Measurements from ENCODE around the gene CDCA5. TPM values are rescaled to one million over a fixed set of nuclear protein-coding genes. Genes with fewer than 3 reads are reported as not detected.

Gene CDCA5
- total and polyA plus RNA-seq, 2 experiments from 2014 or later = 6.4 to 7.9 TPM

GRCh38 chr11:65066805-65067291, 17.0 kb downstream of the CDCA5 start:
- TF ChIP-seq EZH2 (IDR thresholded peaks at IDR 0.05; ENCODE audit: borderline replicate concordance) (no peak), CTCF (IDR thresholded peaks at IDR 0.05; ENCODE audit: poor library complexity) (no peak)
- Histone ChIP-seq H3K4me1 (ENCODE audit: insufficient read depth) (no peaks in the 10 kb centered on the region), H3K9me3 (ENCODE audit: low read depth) (no peaks in the 10 kb centered on the region), H3K36me3 (replicated peaks; ENCODE audit: insufficient read depth, low read depth) (no peaks in the 10 kb centered on the region), H4K20me1 (ENCODE audit: insufficient read depth, poor library complexity, severe bottlenecking) (no peaks in the 10 kb centered on the region), H3K79me2 (no peaks in the 10 kb centered on the region), H2AFZ (no peak overlapping the region), H3K9me2 (replicated peaks; ENCODE audit: insufficient read depth) (no peaks in the 10 kb centered on the region), H3K27ac (no peak overlapping the region), H3K27me3 (no peaks in the 10 kb centered on the region), H3K4me3 (no peak overlapping the region), H3K4me2 (no peak overlapping the region)
- 65% methylated on average over 4 of the region's 4 CpGs for WGBS (ENCODE audit: low lambda C conversion rate, missing lambda C conversion rate)
- DNase-seq (ENCODE audit: low spot score) = no peak

GRCh38 chr11:65066315-65066714, 17.5 kb downstream of the CDCA5 start:
- Histone ChIP-seq H3K36me3 (replicated peaks; ENCODE audit: insufficient read depth, low read depth) (no peaks in the 10 kb centered on the region), H3K9me2 (replicated peaks; ENCODE audit: insufficient read depth) (no peaks in the 10 kb centered on the region), H3K27me3 (no peaks in the 10 kb centered on the region), H3K27ac (no peak overlapping the region), H3K79me2 (no peaks in the 10 kb centered on the region), H3K4me3 (no peak overlapping the region), H2AFZ (no peak overlapping the region), H4K20me1 (ENCODE audit: insufficient read depth, poor library complexity, severe bottlenecking) (no peaks in the 10 kb centered on the region), H3K4me2 (no peak overlapping the region), H3K9me3 (ENCODE audit: low read depth) (no peaks in the 10 kb centered on the region), H3K4me1 (ENCODE audit: insufficient read depth) (no peaks in the 10 kb centered on the region)
- WGBS (ENCODE audit: low lambda C conversion rate, missing lambda C conversion rate) = 73% methylated on average over 11 of the region's 11 CpGs
- DNase-seq (ENCODE audit: low spot score) = no peak
- TF ChIP-seq EZH2 (IDR thresholded peaks at IDR 0.05; ENCODE audit: borderline replicate concordance) (no peak), CTCF (IDR thresholded peaks at IDR 0.05; ENCODE audit: poor library complexity) (no peak), EZH2phosphoT487 (IDR thresholded peaks at IDR 0.05; ENCODE audit: low read depth, severe bottlenecking, unreplicated experiment) (no peak)

- H3K4me2 ChIP-seq = no peak overlapping the region
- no peak overlapping the region for H3K4me3 ChIP-seq
- 44% methylated on average over 5 of the region's 7 CpGs for WGBS (ENCODE audit: low lambda C conversion rate, missing lambda C conversion rate)
- TF ChIP-seq EZH2phosphoT487 (IDR thresholded peaks at IDR 0.05; ENCODE audit: low read depth, severe bottlenecking, unreplicated experiment) (no peak), EZH2 (IDR thresholded peaks at IDR 0.05; ENCODE audit: borderline replicate concordance) (no peak), CTCF (IDR thresholded peaks at IDR 0.05; ENCODE audit: poor library complexity) (no peak)
- no peak overlapping the region for H3K27ac ChIP-seq
- H3K9me3 ChIP-seq (ENCODE audit: low read depth) = no peaks in the 10 kb centered on the region
- H3K9me2 ChIP-seq (replicated peaks; ENCODE audit: insufficient read depth) = no peaks in the 10 kb centered on the region
- no peaks in the 10 kb centered on the region for H4K20me1 ChIP-seq (ENCODE audit: insufficient read depth, poor library complexity, severe bottlenecking)
- DNase-seq (ENCODE audit: low spot score) = no peak
- H3K27me3 ChIP-seq = no peaks in the 10 kb centered on the region
- no peaks in the 10 kb centered on the region for H3K79me2 ChIP-seq
- H2AFZ ChIP-seq = no peak overlapping the region
- H3K4me1 ChIP-seq (ENCODE audit: insufficient read depth) = no peaks in the 10 kb centered on the region
- no peaks in the 10 kb centered on the region for H3K36me3 ChIP-seq (replicated peaks; ENCODE audit: insufficient read depth, low read depth)
These were observed 18.0 kb downstream of the CDCA5 start for GRCh38 chr11:65065851-65066250.

DNA sequence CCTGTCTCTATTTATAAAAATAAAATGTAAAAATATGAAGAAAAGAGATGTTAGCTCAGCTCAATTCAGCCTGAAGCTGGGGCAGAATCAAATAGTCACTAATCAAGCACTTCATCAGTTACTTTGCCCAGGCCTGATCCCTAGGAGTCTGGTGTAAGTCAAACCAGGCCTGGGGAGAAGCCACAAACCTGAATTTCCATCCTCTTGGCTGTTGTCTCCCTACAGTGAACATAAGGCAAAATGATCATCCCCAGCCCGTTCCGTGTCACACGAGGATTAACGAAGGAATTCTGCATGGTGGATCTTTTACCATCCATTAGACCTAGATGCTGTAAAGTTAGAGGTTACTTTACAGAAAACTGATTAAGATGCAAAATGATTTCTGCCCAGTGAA, 19.0 kb downstream of the CDCA5 start:
- TF ChIP-seq EZH2 (IDR thresholded peaks at IDR 0.05; ENCODE audit: borderline replicate concordance) (no peak), CTCF (IDR thresholded peaks at IDR 0.05; ENCODE audit: poor library complexity) (no peak), EZH2phosphoT487 (IDR thresholded peaks at IDR 0.05; ENCODE audit: low read depth, severe bottlenecking, unreplicated experiment) (no peak)

More for the DNA sequence above, 19.0 kb downstream of the CDCA5 start:
- H3K4me2 ChIP-seq = no peak overlapping the region
- no peaks in the 10 kb centered on the region for H3K9me3 ChIP-seq (ENCODE audit: low read depth)
- DNase-seq (ENCODE audit: low spot score) = no peak
- H3K79me2 ChIP-seq = no peaks in the 10 kb centered on the region
- no peaks in the 10 kb centered on the region for H3K27me3 ChIP-seq
- no peak overlapping the region for H2AFZ ChIP-seq
- no peaks in the 10 kb centered on the region for H4K20me1 ChIP-seq (ENCODE audit: insufficient read depth, poor library complexity, severe bottlenecking)
- 58% methylated on average over 4 of the region's 4 CpGs for WGBS (ENCODE audit: low lambda C conversion rate, missing lambda C conversion rate)
- H3K27ac ChIP-seq = no peak overlapping the region
- no peaks in the 10 kb centered on the region for H3K4me1 ChIP-seq (ENCODE audit: insufficient read depth)
- H3K36me3 ChIP-seq (replicated peaks; ENCODE audit: insufficient read depth, low read depth) = no peaks in the 10 kb centered on the region
- H3K9me2 ChIP-seq (replicated peaks; ENCODE audit: insufficient read depth) = no peaks in the 10 kb centered on the region
- H3K4me3 ChIP-seq = no peak overlapping the region
